Immature natural killer cell (primary cell): ENCODE results near the gene SGSM2. TPM values are rescaled to one million over a fixed set of nuclear protein-coding genes. Genes with fewer than 3 reads are reported as not detected.

Experiments used
- DNase-seq, 3 donors: peaks; one replicate each; pipeline ENCODE4 v3.0.0; 2022; ENCODE audit warnings: mixed read lengths in 1 of 3
- H3K27ac Mint-ChIP-seq, 6 donors: one replicate each; pipeline ENCODE4 v1.8.0; 2020; ENCODE audit warnings: mixed read lengths in 6 of 6, mild to moderate bottlenecking in 5 of 6, inconsistent platforms in 4 of 6, moderate library complexity in 3 of 6
- H3K27me3 Mint-ChIP-seq, 3 donors: one replicate each; pipeline ENCODE4 v1.8.0; 2020 to 2021; ENCODE audit warnings: low read depth in 3 of 3, mild to moderate bottlenecking in 3 of 3, mixed read lengths in 3 of 3, moderate library complexity in 3 of 3, inconsistent platforms in 1 of 3
- H3K36me3 Mint-ChIP-seq, 3 donors: one replicate each; pipeline ENCODE4 v1.8.0; 2020; ENCODE audit warnings: mixed read lengths in 3 of 3, inconsistent platforms in 2 of 3, mild to moderate bottlenecking in 2 of 3
- H3K4me1 Mint-ChIP-seq, 2 donors: one replicate each; pipeline ENCODE4 v1.8.0; 2020; ENCODE audit warnings: inconsistent platforms in 2 of 2, mild to moderate bottlenecking in 2 of 2, mixed read lengths in 2 of 2, moderate library complexity in 1 of 2
- H3K4me3 Mint-ChIP-seq, 5 donors: one replicate each; pipeline ENCODE4 v1.8.0; 2020; ENCODE audit warnings: mild to moderate bottlenecking in 5 of 5, mixed read lengths in 5 of 5, inconsistent platforms in 3 of 5, moderate library complexity in 3 of 5
- H3K9me3 Mint-ChIP-seq, 6 donors: one replicate each; pipeline ENCODE4 v1.8.0; 2020; ENCODE audit warnings: mild to moderate bottlenecking in 6 of 6, mixed read lengths in 6 of 6, inconsistent platforms in 4 of 6, moderate library complexity in 3 of 6
- polyA plus RNA-seq, 3 donors: library from polyadenylated mRNA; unstranded; fragments of 300-500 nt; fragmentation: Illumina TruSeq; gene quantifications; one replicate each; pipeline ENCODE4 v1.2.3, GENCODE V29; 2021

SGSM2 gene
- polyA plus RNA-seq, 3 donors from 2014 or later: 1.6 to 8.9 (median 3.3) TPM

DNA sequence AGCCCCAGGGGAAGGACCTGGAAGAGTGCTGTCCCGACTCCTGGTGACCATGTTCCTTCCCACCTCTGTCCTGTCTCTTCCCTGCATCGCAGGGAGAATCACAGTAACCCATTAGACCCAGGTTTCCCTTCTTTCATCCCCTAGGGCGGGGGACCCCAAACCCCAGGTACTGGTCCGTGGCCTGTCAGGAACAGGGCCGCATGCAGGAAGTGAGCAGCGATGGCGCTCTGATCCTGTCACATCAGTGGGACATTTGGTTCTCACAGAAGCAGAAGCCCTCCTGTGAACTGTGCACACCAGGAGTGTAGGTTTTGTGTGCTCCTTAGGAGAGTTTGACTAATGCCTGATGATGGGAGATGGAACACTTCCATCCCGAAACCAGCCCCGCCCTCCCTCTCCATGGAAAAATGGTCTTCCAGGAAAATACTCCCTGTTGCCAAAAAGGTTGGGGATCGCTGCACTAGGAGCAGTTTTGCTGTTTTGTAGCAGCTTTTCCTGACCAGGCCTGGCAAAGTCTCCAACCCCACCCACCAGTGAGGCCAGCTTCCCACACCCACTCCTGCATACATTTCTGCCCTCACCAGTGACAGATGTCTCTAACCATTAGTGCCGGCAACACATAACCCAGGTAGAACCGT, 53.0 kb downstream of the SGSM2 start:
- H3K27ac Mint-ChIP-seq: peak overlapping the region; percentile 81 to 99 (median 83)
- H3K4me3 Mint-ChIP-seq: no peak overlapping the region

DNA sequence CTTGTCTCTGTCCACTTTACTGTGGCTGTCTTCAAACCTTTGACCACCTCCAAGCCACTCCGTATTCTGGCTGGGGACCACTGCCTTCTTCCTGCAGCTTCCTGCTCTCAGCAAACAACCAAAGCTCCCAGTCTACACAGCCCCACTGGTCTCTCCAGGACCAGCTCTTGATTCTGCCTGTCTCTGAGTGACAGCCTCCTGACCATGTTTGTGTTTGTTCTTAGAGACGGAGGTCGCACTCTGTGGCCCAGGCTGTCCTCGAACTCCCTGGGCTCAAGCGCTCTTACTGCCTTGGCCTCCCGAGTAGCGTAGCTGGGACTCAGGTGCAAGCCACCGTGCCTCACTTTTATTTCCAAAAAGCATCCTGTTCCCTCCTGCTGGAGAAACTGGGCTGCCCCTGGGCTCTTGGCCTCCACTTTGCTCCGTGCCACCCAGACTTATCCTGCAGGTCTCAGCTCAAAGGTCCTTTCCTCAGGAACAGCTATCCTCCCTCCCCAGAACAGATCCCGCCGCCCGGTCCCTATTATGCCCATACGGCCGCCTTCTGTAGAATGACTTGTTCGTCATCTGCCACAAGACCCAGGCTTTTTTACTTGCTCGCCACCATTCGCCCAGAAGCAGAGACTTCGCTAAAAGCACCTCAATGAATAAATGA, 54.4 kb downstream of the SGSM2 start:
- H3K4me3 Mint-ChIP-seq: peak overlapping the region; percentile 91 to 98 (median 93)
- peaks cover 20 to 28% of the 10 kb centered on the region in 2 donors for H3K4me1 Mint-ChIP-seq
- peaks cover 0 to 7% (median 4%) of the 10 kb centered on the region in 3 donors for H3K36me3 Mint-ChIP-seq
- no peak for DNase-seq
- H3K9me3 Mint-ChIP-seq: no peaks in the 10 kb centered on the region
- peaks cover 21 to 31% (median 27%) of the 10 kb centered on the region in 3 donors for H3K27me3 Mint-ChIP-seq
- H3K27ac Mint-ChIP-seq: peak overlapping the region; percentile 95 to 99 (median 98)

More for the DNA sequence above, 53.0 kb downstream of the SGSM2 start:
- Mint-ChIP-seq H3K36me3 (peaks cover 0 to 7% (median 4%) of the 10 kb centered on the region in 3 donors), H3K27me3 (peaks cover 20 to 29% (median 27%) of the 10 kb centered on the region in 3 donors), H3K9me3 (no peaks in the 10 kb centered on the region), H3K4me1 (peaks cover 14 to 23% of the 10 kb centered on the region in 2 donors)
- no peak for DNase-seq

DNA sequence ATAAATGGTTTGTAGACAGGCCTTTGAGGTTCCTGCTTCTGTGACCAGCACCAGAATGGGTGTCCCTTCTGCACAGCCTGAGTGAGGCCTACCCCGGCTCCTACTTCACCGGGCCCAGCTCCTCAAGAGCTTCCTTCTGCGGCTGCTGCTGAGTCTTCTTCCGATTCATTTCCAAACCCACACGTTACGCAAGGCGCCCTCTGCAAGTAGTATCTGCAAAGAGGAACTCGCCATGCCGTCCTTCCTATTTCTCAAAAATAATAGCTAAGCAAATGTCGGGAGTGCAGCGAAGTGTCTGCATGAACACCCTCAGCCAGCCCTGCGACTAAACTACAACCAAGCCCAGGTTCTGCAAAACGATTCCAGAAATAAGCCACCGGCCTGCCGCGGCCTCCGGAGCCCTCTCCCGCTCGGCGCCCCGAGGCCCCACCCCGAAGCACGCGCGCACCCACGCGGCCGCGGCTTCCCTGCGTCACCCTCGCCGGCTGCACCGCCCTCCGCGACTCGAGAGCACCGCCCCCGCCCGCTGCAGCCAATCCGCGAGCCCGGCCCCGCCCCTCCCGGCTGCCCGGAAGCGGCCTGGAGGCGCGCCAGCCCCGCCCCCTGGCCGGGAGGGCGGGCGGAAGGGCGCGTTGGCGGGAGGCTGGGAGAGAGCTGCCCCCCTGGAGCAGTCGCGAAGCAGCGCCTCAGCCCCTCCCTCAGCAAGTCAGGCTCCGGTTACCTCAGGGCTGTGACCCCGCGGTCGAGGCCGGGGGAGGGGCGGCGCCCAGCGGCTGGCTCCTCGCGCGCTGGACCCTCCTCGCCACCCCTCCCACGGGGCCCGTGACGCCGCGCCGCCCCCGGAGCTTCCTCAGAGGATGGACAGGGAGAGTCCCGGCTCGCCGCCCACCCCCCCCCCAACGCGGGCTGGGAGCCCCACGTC, 55.2 kb downstream of the SGSM2 start:
- Mint-ChIP-seq H3K4me3 (peak overlapping the region; percentile 91 to 98 (median 93)), H3K27ac (peak overlapping the region; percentile 95 to 99 (median 98)), H3K9me3 (no peaks in the 10 kb centered on the region), H3K36me3 (peaks cover 0 to 7% (median 4%) of the 10 kb centered on the region in 3 donors), H3K27me3 (peaks cover 23 to 30% (median 27%) of the 10 kb centered on the region in 3 donors), H3K4me1 (peaks cover 26 to 34% of the 10 kb centered on the region in 2 donors)
- DNase-seq: peak; percentile 99

DNA sequence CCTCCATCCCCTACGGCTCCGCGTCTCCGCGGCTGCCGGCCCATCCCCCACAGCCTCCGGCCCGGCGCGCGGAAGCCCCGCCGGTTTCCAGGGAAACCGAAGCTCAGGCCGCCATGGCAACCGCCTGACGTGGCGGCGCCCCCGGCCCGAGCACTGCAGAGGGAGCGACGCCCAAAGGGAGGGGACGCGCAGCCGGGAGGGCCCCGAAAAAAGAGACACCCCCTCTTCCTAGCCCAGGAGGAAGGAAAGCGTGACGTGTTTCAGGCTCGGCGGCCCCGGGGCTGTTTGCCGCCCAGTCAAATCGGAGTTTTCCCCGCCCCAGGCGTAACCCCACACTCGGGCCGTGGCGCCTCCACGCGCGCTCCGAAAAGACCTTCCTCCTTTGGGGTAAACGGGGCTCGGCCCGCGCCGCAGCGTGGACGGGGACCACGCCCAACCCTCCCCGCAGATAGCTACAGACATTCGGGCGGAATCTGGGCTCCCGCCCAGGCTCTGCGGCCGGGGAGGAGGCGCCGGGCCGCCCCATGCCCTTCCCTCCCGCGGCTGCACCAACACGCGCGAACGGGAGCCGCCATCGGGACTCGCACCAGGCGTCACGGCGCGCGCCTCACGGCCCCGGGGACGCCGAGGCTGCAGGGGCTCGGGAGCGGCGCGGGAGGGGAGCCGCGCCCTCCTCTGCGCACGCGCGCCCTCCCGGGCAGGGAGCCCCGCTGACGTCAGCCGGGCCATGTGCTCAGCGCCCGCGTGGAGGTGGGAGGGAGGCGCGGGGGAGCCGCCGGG, 56.1 kb downstream of the SGSM2 start:
- H3K4me1 Mint-ChIP-seq: peaks cover 33 to 41% of the 10 kb centered on the region in 2 donors
- peaks cover 0 to 5% (median 1%) of the 10 kb centered on the region in 3 donors for H3K36me3 Mint-ChIP-seq
- no peaks in the 10 kb centered on the region for H3K9me3 Mint-ChIP-seq
- H3K27me3 Mint-ChIP-seq: peaks cover 23 to 29% (median 28%) of the 10 kb centered on the region in 3 donors
- peak; percentile 88 to 91 (median 91) for DNase-seq
- peak overlapping the region; percentile 78 to 96 (median 92) for H3K27ac Mint-ChIP-seq
- H3K4me3 Mint-ChIP-seq: peak overlapping the region; percentile 82 to 90 (median 88)

- no peaks in the 10 kb centered on the region for H3K9me3 Mint-ChIP-seq
- peak overlapping the region; percentile 73 to 91 (median 86) for H3K27ac Mint-ChIP-seq
- peak overlapping the region; percentile 75 to 84 (median 77) for H3K4me3 Mint-ChIP-seq
- no peak for DNase-seq
- peaks cover 21 to 31% (median 29%) of the 10 kb centered on the region in 3 donors for H3K27me3 Mint-ChIP-seq
- H3K36me3 Mint-ChIP-seq: peaks cover 0 to 2% (median 0%) of the 10 kb centered on the region in 3 donors
- H3K4me1 Mint-ChIP-seq: peaks cover 41 to 46% of the 10 kb centered on the region in 2 donors
Measured at GRCh38 chr17:2393954-2394749, 56.9 kb downstream of the SGSM2 start.

DNA sequence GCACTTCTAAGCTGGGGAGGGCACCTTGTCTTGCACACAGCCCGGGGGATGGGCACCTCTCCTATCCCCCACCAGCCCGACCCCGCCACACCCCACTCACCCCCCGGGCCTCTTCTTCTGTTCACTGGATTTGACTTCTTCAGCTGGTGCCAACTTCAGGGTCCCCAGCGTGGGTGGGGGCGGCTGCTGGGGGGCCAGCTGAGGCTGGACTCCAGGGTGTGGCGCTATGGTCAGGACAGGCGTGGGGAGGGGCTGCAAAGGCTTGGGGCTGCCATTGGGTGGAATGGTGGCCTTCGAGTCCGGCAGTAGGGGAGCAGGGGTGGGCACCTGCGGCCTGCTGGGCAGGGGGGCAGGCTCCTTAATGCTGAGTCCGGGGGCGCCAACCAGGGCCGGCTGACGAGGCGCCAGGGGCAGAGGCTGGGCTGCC, 57.5 kb downstream of the SGSM2 start:
- Mint-ChIP-seq H3K27me3 (peaks cover 24 to 35% (median 31%) of the 10 kb centered on the region in 3 donors), H3K36me3 (peaks cover 0 to 2% (median 0%) of the 10 kb centered on the region in 3 donors), H3K4me1 (peaks cover 45 to 47% of the 10 kb centered on the region in 2 donors), H3K9me3 (no peaks in the 10 kb centered on the region), H3K4me3 (peak overlapping the region in 3 of 5 donors; percentile 30 to 84 (median 36)), H3K27ac (peak overlapping the region in 1 of 6 donors; percentile 81)
- no peak for DNase-seq

GRCh38 chr17:2395258-2396181, 58.2 kb downstream of the SGSM2 start:
- peaks cover 27 to 37% (median 36%) of the 10 kb centered on the region in 3 donors for H3K27me3 Mint-ChIP-seq
- H3K4me3 Mint-ChIP-seq: peak overlapping the region; percentile 1 to 84 (median 37)
- peaks cover 0 to 2% (median 0%) of the 10 kb centered on the region in 3 donors for H3K36me3 Mint-ChIP-seq
- peaks cover 45 to 46% of the 10 kb centered on the region in 2 donors for H3K4me1 Mint-ChIP-seq
- no peak for DNase-seq
- peak overlapping the region; percentile 16 to 83 (median 66) for H3K27ac Mint-ChIP-seq
- no peaks in the 10 kb centered on the region for H3K9me3 Mint-ChIP-seq

DNA sequence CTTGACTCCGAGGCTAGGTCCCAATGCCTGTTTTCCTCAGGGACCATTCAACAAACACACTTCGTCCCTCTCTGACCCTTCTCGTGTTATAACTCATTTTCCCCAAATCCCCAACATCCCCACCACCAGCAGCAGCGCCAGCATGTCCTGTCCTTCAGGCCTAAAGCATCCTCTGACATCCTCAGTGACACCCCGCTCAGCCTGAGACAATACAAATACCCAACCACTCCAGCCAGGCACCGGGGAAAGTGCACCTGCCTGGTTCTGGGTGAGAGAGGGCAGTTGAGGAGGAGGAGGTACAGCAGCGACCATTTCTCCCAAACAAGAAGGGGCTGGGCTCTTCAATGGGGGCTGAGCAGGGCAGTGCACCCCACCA, 58.9 kb downstream of the SGSM2 start:
- Mint-ChIP-seq H3K27ac (peak overlapping the region; percentile 8 to 83 (median 66)), H3K4me1 (peaks cover 45% of the 10 kb centered on the region in 2 donors), H3K27me3 (peaks cover 27 to 41% (median 35%) of the 10 kb centered on the region in 3 donors), H3K36me3 (peaks cover 0 to 2% (median 0%) of the 10 kb centered on the region in 3 donors), H3K4me3 (peak overlapping the region in 4 of 5 donors; percentile 1 to 65 (median 35)), H3K9me3 (no peaks in the 10 kb centered on the region)
- DNase-seq: no peak

DNA sequence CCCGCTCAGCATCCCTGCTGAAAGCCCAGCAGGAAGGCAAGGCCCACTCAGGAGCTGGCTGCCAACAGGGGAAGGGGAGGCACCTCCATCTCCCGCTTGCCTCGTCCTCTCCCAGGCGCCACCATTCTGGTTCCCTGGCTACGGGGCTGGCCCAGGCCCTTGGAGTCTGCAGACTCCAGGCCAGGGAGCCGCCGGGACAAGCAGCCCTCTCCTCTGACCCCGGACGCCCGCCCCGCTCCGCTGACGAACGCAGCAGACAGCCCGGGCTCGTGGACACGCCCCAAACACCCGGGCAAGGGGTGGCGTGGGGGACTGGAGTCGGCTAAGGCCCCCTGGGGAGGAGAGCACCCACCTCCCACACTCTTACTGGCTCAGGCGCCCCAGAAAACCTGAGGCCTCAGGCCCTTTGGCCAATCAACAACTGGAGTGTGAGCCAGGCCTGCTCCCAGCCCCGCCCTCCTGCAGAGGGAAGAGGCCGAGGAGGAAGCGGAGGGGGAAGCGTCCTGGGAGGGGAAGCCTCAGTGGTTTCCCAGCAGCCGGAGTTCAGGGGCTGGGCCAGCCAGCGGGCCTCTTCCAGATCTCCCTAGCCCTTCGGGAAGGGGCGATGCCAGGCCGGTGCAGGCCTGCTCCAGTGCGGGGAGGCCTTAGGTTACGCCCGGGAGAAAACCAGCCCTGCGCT, 59.4 kb downstream of the SGSM2 start:
- Mint-ChIP-seq H3K4me1 (peaks cover 39 to 43% of the 10 kb centered on the region in 2 donors), H3K4me3 (peak overlapping the region in 2 of 5 donors; percentile 13 to 51), H3K27ac (peak overlapping the region in 5 of 6 donors; percentile 50 to 91 (median 81)), H3K27me3 (peaks cover 33 to 47% (median 37%) of the 10 kb centered on the region in 3 donors), H3K9me3 (no peaks in the 10 kb centered on the region), H3K36me3 (no peaks in the 10 kb centered on the region)
- peak in 1 of 3 donors; percentile 28 for DNase-seq

GRCh38 chr17:2397247-2398171, 60.2 kb downstream of the SGSM2 start:
- Mint-ChIP-seq H3K4me3 (peak overlapping the region; percentile 15 to 99 (median 66)), H3K4me1 (peaks cover 34 to 41% of the 10 kb centered on the region in 2 donors)
- no peak for DNase-seq

More at GRCh38 chr17:2397247-2398171, 60.2 kb downstream of the SGSM2 start:
- no peaks in the 10 kb centered on the region for H3K36me3 Mint-ChIP-seq
- H3K27me3 Mint-ChIP-seq: peaks cover 31 to 41% (median 31%) of the 10 kb centered on the region in 3 donors
- H3K27ac Mint-ChIP-seq: peak overlapping the region; percentile 50 to 99 (median 84)
- H3K9me3 Mint-ChIP-seq: no peaks in the 10 kb centered on the region
